Loucy (cell line): Measurements from ENCODE around the gene MRTFB.

Source experiments
- H2AFZ ChIP-seq: fragments of 200-600 bp; sonication (generic); 2 replicates; pipeline ENCODE4 v1.6.0; 2016; ENCODE audit warnings: antibody characterized with exemption, mild to moderate bottlenecking, low read length, moderate library complexity
- H3F3A ChIP-seq: fragments of 200-600 bp; 2 replicates; pipeline ENCODE4 v1.6.0; 2016; ENCODE audit warnings: antibody characterized with exemption, low read depth, mild to moderate bottlenecking
- H3K27me3 ChIP-seq: fragments of 200-600 bp; sonication (generic); 2 replicates; pipeline ENCODE4 v1.6.1; 2014; ENCODE audit warnings: low read length, mild to moderate bottlenecking; ENCODE audit not compliant: insufficient read depth, poor library complexity, severe bottlenecking
- H3K36me3 ChIP-seq: fragments of 200-600 bp; sonication (generic); 2 replicates; pipeline ENCODE4 v1.6.1; 2016; ENCODE audit warnings: low read length; ENCODE audit not compliant: insufficient read depth
- H3K4me1 ChIP-seq: fragments of 200-600 bp; sonication (generic); 2 replicates; pipeline ENCODE4 v1.5.1; 2014; ENCODE audit warnings: low read length, mild to moderate bottlenecking; ENCODE audit not compliant: insufficient read depth, poor library complexity, severe bottlenecking
- H3K4me2 ChIP-seq: fragments of 200-600 bp; sonication (generic); 2 replicates; pipeline ENCODE4 v1.6.0; 2014; ENCODE audit warnings: antibody characterized with exemption, low read length, low read depth, mild to moderate bottlenecking; ENCODE audit not compliant: poor library complexity, severe bottlenecking
- H3K4me3 ChIP-seq: fragments of 200-600 bp; sonication (generic); 2 replicates; pipeline ENCODE4 v1.5.1; 2014; ENCODE audit warnings: low read length, mild to moderate bottlenecking, mixed read lengths; ENCODE audit not compliant: poor library complexity, severe bottlenecking
- H3K79me2 ChIP-seq: fragments of 200-600 bp; sonication (generic); 2 replicates; pipeline ENCODE4 v1.6.1; 2014; ENCODE audit warnings: low read length; ENCODE audit not compliant: insufficient read depth
- H3K9ac ChIP-seq: fragments of 200-600 bp; sonication (generic); 2 replicates; pipeline ENCODE4 v1.6.0; 2014; ENCODE audit warnings: mild to moderate bottlenecking, low read depth, low read length, moderate library complexity; ENCODE audit not compliant: poor library complexity, severe bottlenecking
- H3K9me2 ChIP-seq: fragments of 200-600 bp; sonication (generic); replicated peaks from 2 replicates; pipeline ENCODE4 v1.6.1; 2016; ENCODE audit warnings: low read depth, low read length, mixed read lengths
- H3K9me3 ChIP-seq: fragments of 200-600 bp; sonication (generic); 2 replicates; pipeline ENCODE4 v1.6.1; 2014; ENCODE audit warnings: mild to moderate bottlenecking, antibody characterized with exemption, low read length, low read depth; ENCODE audit not compliant: insufficient read depth
- H4K20me1 ChIP-seq: fragments of 200-600 bp; sonication (generic); 2 replicates; pipeline ENCODE4 v1.6.0; 2014; ENCODE audit warnings: antibody characterized with exemption, low read length, mild to moderate bottlenecking; ENCODE audit not compliant: insufficient read depth, poor library complexity, severe bottlenecking
- CTCF ChIP-seq: fragments of 200-600 bp; sonication (generic); conservative IDR thresholded peaks from 2 replicates; pipeline ENCODE4 v1.5.1; 2014; ENCODE audit warnings: mild to moderate bottlenecking, antibody characterized with exemption, low read length
- EZH2phosphoT487 ChIP-seq: fragments of 200-600 bp; IDR thresholded peaks from 2 replicates; pipeline ENCODE4 v1.6.1; 2018; ENCODE audit warnings: antibody characterized with exemption, mild to moderate bottlenecking, moderate library complexity, borderline replicate concordance

The MRTFB gene

GRCh38 chr16:14302399-14303181 lies 231.5 kb downstream of the MRTFB start:
- Histone ChIP-seq H3F3A (no peaks in the 10 kb centered on the region), H3K9me3 (no peaks in the 10 kb centered on the region), H3K4me1 (peaks cover 9% of the 10 kb centered on the region), H2AFZ (peak overlapping the region; percentile 49; the same call in 1 of the 2 replicates), H4K20me1 (no peaks in the 10 kb centered on the region), H3K9ac (peak overlapping the region; percentile 55), H3K27me3 (no peaks in the 10 kb centered on the region), H3K9me2 (no peaks in the 10 kb centered on the region), H3K79me2 (no peaks in the 10 kb centered on the region), H3K4me2 (peak overlapping the region; percentile 70), H3K4me3 (peak overlapping the region; percentile 76), H3K36me3 (no peaks in the 10 kb centered on the region)
- TF ChIP-seq EZH2phosphoT487 = no peak
- TF ChIP-seq CTCF = no peak

- Histone ChIP-seq H4K20me1 (no peaks in the 10 kb centered on the region), H3K4me3 (peak overlapping the region; percentile 76), H3K36me3 (no peaks in the 10 kb centered on the region), H3K4me2 (peak overlapping the region; percentile 70), H3K27me3 (no peaks in the 10 kb centered on the region), H2AFZ (no peak overlapping the region), H3K9me2 (no peaks in the 10 kb centered on the region), H3K9me3 (no peaks in the 10 kb centered on the region), H3F3A (no peaks in the 10 kb centered on the region), H3K9ac (no peak overlapping the region), H3K79me2 (no peaks in the 10 kb centered on the region), H3K4me1 (peaks cover 15% of the 10 kb centered on the region)
- no peak for TF ChIP-seq EZH2phosphoT487
- TF ChIP-seq CTCF = no peak
Measured at GRCh38 chr16:14303182-14303618, 232.1 kb downstream of the MRTFB start.

GRCh38 chr16:14303639-14304394 lies 232.7 kb downstream of the MRTFB start:
- H3K36me3 ChIP-seq = no peaks in the 10 kb centered on the region
- no peaks in the 10 kb centered on the region for H3K79me2 ChIP-seq
- TF ChIP-seq CTCF (no peak), EZH2phosphoT487 (no peak)
- H3K9me3 ChIP-seq = no peaks in the 10 kb centered on the region
- H2AFZ ChIP-seq = no peak overlapping the region
- H3K4me1 ChIP-seq = peaks cover 20% of the 10 kb centered on the region
- no peak overlapping the region for H3K9ac ChIP-seq
- H3F3A ChIP-seq = no peaks in the 10 kb centered on the region
- H3K9me2 ChIP-seq = no peaks in the 10 kb centered on the region
- no peak overlapping the region for H3K4me3 ChIP-seq
- no peaks in the 10 kb centered on the region for H3K27me3 ChIP-seq
- H4K20me1 ChIP-seq = no peaks in the 10 kb centered on the region
- H3K4me2 ChIP-seq = peak overlapping the region; percentile 70
